PFSK-1 (cell line): Measurements from ENCODE around the gene ABI3BP.

Source experiments
- FOXP2 ChIP-seq: optimal IDR thresholded peaks from 2 replicates; pipeline ENCODE3; 2011; ENCODE audit warnings: borderline replicate concordance, control low read depth, inconsistent platforms; ENCODE audit not compliant: insufficient read depth; ENCODE audit errors: extremely low read length, extremely low read depth
- POLR2AphosphoS5 ChIP-seq: IDR thresholded peaks from 2 replicates; pipeline ENCODE4 v1.6.1; 2012; ENCODE audit warnings: low read depth, mild to moderate bottlenecking, control low read depth, low read length, moderate library complexity
- SIN3A ChIP-seq: IDR thresholded peaks from 2 replicates; pipeline ENCODE4 v1.6.1; 2012; ENCODE audit warnings: mild to moderate bottlenecking, low read length, moderate library complexity, borderline replicate concordance; ENCODE audit not compliant: insufficient read depth
- TAF1 ChIP-seq: IDR thresholded peaks from 2 replicates; pipeline ENCODE4 v1.6.1; 2012; ENCODE audit warnings: low read length, control low read depth, borderline replicate concordance; ENCODE audit not compliant: insufficient read depth
- TF ChIP-seq, protein P1 (sequence below), 2 experiments: IDR thresholded peaks; 2 replicates each; pipeline versions ENCODE4 v1.6.1 to v1.8.0; 2011 to 2012; ENCODE audit warnings: low read depth in 2 of 2, low read length in 2 of 2, control low read depth in 1 of 2, inconsistent platforms in 1 of 2, mild to moderate bottlenecking in 1 of 2, moderate library complexity in 1 of 2; ENCODE audit not compliant: insufficient read depth in 1 of 2

ABI3BP gene

DNA sequence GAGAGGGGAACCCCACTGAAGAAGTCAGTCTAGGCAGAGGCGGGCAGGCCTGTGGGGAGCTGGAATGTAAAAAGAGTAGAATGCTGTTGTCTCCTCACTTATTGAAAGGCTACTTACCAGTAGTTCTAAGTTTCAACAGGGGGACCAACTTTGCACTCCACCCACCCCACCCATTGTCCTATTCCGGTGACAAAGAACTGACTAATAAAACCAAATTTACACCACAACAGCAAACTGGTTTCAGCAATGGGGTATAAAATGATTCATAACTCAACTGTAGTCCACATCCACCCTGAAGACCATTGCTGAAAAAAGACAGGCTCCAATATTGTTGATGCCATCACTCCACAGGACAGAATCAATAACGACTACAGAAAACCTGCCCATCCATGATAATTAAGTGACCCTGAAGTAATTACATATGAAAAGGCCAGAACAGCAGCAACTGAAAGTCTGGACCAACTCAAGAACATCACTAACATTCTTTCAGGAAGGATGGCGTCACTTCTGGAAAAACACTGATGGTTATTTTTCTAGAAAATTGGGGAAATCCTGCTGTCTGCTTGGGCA lies 80.2 kb downstream of the ABI3BP start:
- no peak for TF ChIP-seq SIN3A
- TF ChIP-seq, protein P1, sequence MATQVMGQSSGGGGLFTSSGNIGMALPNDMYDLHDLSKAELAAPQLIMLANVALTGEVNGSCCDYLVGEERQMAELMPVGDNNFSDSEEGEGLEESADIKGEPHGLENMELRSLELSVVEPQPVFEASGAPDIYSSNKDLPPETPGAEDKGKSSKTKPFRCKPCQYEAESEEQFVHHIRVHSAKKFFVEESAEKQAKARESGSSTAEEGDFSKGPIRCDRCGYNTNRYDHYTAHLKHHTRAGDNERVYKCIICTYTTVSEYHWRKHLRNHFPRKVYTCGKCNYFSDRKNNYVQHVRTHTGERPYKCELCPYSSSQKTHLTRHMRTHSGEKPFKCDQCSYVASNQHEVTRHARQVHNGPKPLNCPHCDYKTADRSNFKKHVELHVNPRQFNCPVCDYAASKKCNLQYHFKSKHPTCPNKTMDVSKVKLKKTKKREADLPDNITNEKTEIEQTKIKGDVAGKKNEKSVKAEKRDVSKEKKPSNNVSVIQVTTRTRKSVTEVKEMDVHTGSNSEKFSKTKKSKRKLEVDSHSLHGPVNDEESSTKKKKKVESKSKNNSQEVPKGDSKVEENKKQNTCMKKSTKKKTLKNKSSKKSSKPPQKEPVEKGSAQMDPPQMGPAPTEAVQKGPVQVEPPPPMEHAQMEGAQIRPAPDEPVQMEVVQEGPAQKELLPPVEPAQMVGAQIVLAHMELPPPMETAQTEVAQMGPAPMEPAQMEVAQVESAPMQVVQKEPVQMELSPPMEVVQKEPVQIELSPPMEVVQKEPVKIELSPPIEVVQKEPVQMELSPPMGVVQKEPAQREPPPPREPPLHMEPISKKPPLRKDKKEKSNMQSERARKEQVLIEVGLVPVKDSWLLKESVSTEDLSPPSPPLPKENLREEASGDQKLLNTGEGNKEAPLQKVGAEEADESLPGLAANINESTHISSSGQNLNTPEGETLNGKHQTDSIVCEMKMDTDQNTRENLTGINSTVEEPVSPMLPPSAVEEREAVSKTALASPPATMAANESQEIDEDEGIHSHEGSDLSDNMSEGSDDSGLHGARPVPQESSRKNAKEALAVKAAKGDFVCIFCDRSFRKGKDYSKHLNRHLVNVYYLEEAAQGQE (IDR thresholded peaks at IDR 0.05; ENCODE audit: insufficient read depth in 1 of 2, low read depth in 2 of 2, low read length in 2 of 2): no peak
- no peak for TF ChIP-seq FOXP2
- TF ChIP-seq TAF1: no peak
- TF ChIP-seq POLR2AphosphoS5: no peak

DNA sequence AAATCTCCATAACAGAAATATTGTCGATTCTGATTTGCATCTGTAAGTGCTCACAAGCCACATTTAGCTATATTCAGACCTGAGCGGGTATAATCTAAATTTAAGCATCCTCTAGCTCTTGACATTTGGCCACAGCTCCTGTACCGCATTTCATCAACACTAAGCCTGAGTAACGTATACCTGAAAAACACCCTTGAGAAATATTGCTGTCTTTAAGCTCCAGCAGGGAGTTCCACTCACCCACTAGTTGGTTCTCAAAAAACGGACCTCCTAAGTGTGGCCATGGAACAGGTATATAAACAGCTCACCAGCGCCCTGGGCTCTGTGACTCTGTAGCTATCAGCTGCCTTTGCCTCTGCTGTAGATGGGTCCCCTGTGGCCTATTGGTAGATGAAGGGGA lies 80.7 kb downstream of the ABI3BP start:
- TF ChIP-seq, protein P1 (IDR thresholded peaks at IDR 0.05; ENCODE audit: insufficient read depth in 1 of 2, low read depth in 2 of 2, low read length in 2 of 2): no peak
- TF ChIP-seq SIN3A (no peak), POLR2AphosphoS5 (no peak), TAF1 (no peak), FOXP2 (no peak)

DNA sequence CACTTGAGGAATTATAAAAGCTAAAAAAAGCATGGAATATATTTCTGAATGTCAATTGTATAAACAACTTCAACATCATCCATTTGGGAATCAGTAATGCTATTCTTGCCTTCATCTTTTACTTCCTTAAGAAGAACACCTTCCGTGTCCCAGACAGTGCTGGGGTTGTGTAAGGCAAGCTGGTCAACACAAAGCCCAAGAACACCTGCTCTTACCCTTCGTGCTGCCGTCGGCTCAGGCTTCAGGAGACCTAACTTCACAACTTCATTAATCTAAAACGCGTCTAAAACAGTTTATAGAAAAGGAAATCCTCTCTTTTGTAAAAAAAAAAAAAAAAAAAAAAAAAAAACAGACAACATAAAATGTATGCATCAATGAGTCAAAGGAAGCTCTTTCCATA lies 81.3 kb downstream of the ABI3BP start:
- TF ChIP-seq POLR2AphosphoS5 (no peak), TAF1 (no peak), FOXP2 (no peak), SIN3A (no peak)
- TF ChIP-seq, protein P1 (IDR thresholded peaks at IDR 0.05; ENCODE audit: insufficient read depth in 1 of 2, low read depth in 2 of 2, low read length in 2 of 2): no peak

DNA sequence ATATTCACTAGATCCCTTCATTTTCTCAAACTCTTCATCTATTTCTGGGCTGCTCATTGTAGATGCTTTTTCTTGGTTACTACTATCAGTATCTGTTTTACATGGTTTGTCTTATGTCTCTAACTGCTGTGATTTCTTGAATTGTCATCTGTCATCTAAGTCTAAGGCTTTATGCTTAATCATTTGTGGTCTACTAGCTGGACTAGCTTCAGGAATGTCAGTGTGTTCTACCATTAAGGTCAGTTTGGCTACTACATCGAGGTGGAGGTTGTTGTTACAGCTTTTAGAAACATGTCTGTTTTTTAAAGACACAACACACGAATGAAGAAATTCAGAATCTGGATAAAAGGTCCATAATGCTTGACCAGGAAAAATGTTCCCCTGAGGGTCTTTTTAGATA lies 82.2 kb downstream of the ABI3BP start:
- TF ChIP-seq, protein P1 (IDR thresholded peaks at IDR 0.05; ENCODE audit: insufficient read depth in 1 of 2, low read depth in 2 of 2, low read length in 2 of 2): no peak
- TF ChIP-seq FOXP2: no peak
- TF ChIP-seq TAF1: no peak
- no peak for TF ChIP-seq POLR2AphosphoS5
- TF ChIP-seq SIN3A: no peak

DNA sequence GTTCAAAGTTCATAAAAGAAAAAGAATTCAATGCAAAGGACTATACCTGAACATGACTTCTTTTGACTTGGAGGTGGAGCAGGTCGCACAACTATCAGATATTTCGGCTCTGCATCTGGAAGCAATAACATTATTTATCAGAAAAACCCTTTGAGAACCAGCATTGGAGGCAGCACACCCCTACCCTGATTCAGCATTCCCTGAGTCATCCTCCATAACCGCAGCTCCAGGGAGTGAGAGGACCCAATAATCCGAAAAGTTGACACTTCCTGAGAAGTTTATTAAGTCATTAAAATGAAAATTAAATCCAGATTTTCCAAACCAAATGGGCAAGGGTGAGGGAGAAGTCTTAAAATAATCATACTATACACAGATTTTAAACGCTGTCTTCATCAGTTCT lies 90.6 kb downstream of the ABI3BP start:
- TF ChIP-seq FOXP2: no peak
- no peak for TF ChIP-seq TAF1
- TF ChIP-seq POLR2AphosphoS5: no peak
- TF ChIP-seq, protein P1 (IDR thresholded peaks at IDR 0.05; ENCODE audit: insufficient read depth in 1 of 2, low read depth in 2 of 2, low read length in 2 of 2): no peak
- TF ChIP-seq SIN3A: no peak
